Activated CD4-positive, alpha-beta memory T cell treated with anti-CD3 and anti-CD28 coated beads, Interleukin-2, amount 10 ng/mL, durations not matched to agents 7 days and 5 days (primary cell): Measurements from ENCODE around the gene SH3PXD2B. TPM values are rescaled to one million over a fixed set of nuclear protein-coding genes. Genes with fewer than 3 reads are reported as not detected.

Experiments used
- CTCF ChIA-PET: fragments of 350-600 bp; sonication (Branson Sonifier 250); formaldehyde crosslinking; loops from one replicate; lab custom pipeline; 2021; ENCODE audit warnings: antibody characterized with exemption, inconsistent platforms; lab: Charles Lee
- POLR2A ChIA-PET: fragments of 350-600 bp; sonication (Branson Sonifier 250); formaldehyde crosslinking; loops from one replicate; lab custom pipeline; 2021; ENCODE audit warnings: antibody characterized with exemption; lab: Charles Lee
- DNase-seq: peaks from one replicate; pipeline ENCODE4 v3.0.0-alpha.2; 2020
- H3K27ac Mint-ChIP-seq: one replicate; pipeline ENCODE4 v1.8.0; 2021; ENCODE audit warnings: mild to moderate bottlenecking, mixed read lengths
- H3K27me3 Mint-ChIP-seq: one replicate; pipeline ENCODE4 v1.8.0; 2021; ENCODE audit warnings: mixed read lengths
- H3K36me3 Mint-ChIP-seq: one replicate; pipeline ENCODE4 v1.8.0; 2021; ENCODE audit warnings: low read depth, mixed read lengths
- H3K4me1 Mint-ChIP-seq: one replicate; pipeline ENCODE4 v1.8.0; 2021; ENCODE audit warnings: mixed read lengths
- H3K4me3 Mint-ChIP-seq: one replicate; pipeline ENCODE4 v1.8.0; 2021; ENCODE audit warnings: mild to moderate bottlenecking, mixed read lengths
- H3K9me3 Mint-ChIP-seq: one replicate; pipeline ENCODE4 v1.8.0; 2021; ENCODE audit warnings: mixed read lengths
- total RNA-seq, 2 experiments: library from RNA; stranded (reverse); gene quantifications; one replicate each; pipeline ENCODE4 v1.2.3, GENCODE V29; 2021

The SH3PXD2B gene
- total RNA-seq, 2 experiments from 2014 or later: 0.25 TPM

GRCh38 chr5:172436078-172436878 lies 18.0 kb downstream of the SH3PXD2B start:
- H3K27me3 Mint-ChIP-seq: peaks cover 5% of the 10 kb centered on the region

GRCh38 chr5:172435362-172436077 lies 18.8 kb downstream of the SH3PXD2B start:
- ChIA-PET CTCF (no interaction called here), POLR2A (no interaction called here)
- Mint-ChIP-seq H3K9me3 (no peaks in the 10 kb centered on the region), H3K27me3 (peaks cover 5% of the 10 kb centered on the region), H3K4me1 (no peaks in the 10 kb centered on the region), H3K36me3 (no peaks in the 10 kb centered on the region), H3K27ac (no peak overlapping the region), H3K4me3 (no peak overlapping the region)
- no peak for DNase-seq

More at GRCh38 chr5:172436078-172436878, 18.0 kb downstream of the SH3PXD2B start:
- Mint-ChIP-seq H3K4me1 (no peaks in the 10 kb centered on the region), H3K27ac (no peak overlapping the region), H3K4me3 (no peak overlapping the region), H3K36me3 (no peaks in the 10 kb centered on the region), H3K9me3 (no peaks in the 10 kb centered on the region)
- CTCF ChIA-PET: interaction anchor here (0.9 kb wide), 1 partner anchor 261 kb away, joined by 3 read pairs; no protein-coding TSS in a partner anchor
- no peak for DNase-seq
- POLR2A ChIA-PET: no interaction called here

- no peak overlapping the region for H3K27ac Mint-ChIP-seq
- no peaks in the 10 kb centered on the region for H3K4me1 Mint-ChIP-seq
- no peak for DNase-seq
- no peak overlapping the region for H3K4me3 Mint-ChIP-seq
- H3K36me3 Mint-ChIP-seq: no peaks in the 10 kb centered on the region
- H3K27me3 Mint-ChIP-seq: peaks cover 5% of the 10 kb centered on the region
- ChIA-PET POLR2A (no interaction called here), CTCF (interaction anchor here (1.7 kb wide), 1 partner anchor 17 kb away, joined by 12 read pairs; no protein-coding TSS in a partner anchor)
- H3K9me3 Mint-ChIP-seq: no peaks in the 10 kb centered on the region
Measured at GRCh38 chr5:172434251-172434650, 20.1 kb downstream of the SH3PXD2B start.

DNA sequence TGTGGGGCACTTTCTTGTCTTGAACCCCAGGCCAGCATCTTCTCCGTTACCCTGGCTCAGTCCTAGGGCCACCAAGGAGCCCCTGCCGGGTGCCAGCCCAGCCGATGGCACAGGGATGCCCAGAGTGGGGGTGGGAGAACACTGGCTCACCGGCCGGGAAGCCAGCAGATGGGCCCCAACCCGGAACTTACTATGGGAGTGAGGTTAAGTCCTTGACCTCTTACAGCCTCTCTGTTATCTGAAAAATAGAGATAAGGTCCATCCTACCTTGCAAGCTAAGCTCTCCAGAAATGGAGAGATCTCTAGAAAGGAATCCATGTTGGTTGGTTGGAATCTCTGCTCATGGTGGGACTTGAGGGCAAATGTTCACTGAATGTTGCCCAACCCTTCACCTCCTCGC lies 20.8 kb downstream of the SH3PXD2B start:
- no peak for DNase-seq
- Mint-ChIP-seq H3K4me3 (no peak overlapping the region), H3K27me3 (peaks cover 5% of the 10 kb centered on the region), H3K27ac (no peak overlapping the region), H3K4me1 (no peaks in the 10 kb centered on the region), H3K36me3 (no peaks in the 10 kb centered on the region), H3K9me3 (no peaks in the 10 kb centered on the region)
- CTCF ChIA-PET: interaction anchor here (1.7 kb wide), 1 partner anchor 18 kb away, joined by 12 read pairs; no protein-coding TSS in a partner anchor
- POLR2A ChIA-PET: no interaction called here

GRCh38 chr5:172433071-172433470 lies 21.3 kb downstream of the SH3PXD2B start:
- Mint-ChIP-seq H3K9me3 (no peaks in the 10 kb centered on the region), H3K4me3 (no peak overlapping the region)
- POLR2A ChIA-PET: no interaction called here

GRCh38 chr5:172430354-172430753 lies 24.0 kb downstream of the SH3PXD2B start:
- ChIA-PET POLR2A (no interaction called here), CTCF (no interaction called here)
- no peaks in the 10 kb centered on the region for H3K36me3 Mint-ChIP-seq
- H3K9me3 Mint-ChIP-seq: no peaks in the 10 kb centered on the region
- DNase-seq: no peak
- peaks cover 11% of the 10 kb centered on the region for H3K27me3 Mint-ChIP-seq
- no peaks in the 10 kb centered on the region for H3K4me1 Mint-ChIP-seq
- H3K4me3 Mint-ChIP-seq: no peak overlapping the region
- H3K27ac Mint-ChIP-seq: no peak overlapping the region

More at GRCh38 chr5:172433071-172433470, 21.3 kb downstream of the SH3PXD2B start:
- no peak overlapping the region for H3K27ac Mint-ChIP-seq
- DNase-seq: no peak
- H3K36me3 Mint-ChIP-seq: no peaks in the 10 kb centered on the region
- H3K4me1 Mint-ChIP-seq: no peaks in the 10 kb centered on the region
- peaks cover 5% of the 10 kb centered on the region for H3K27me3 Mint-ChIP-seq
- CTCF ChIA-PET: interaction anchor here (1.7 kb wide), 1 partner anchor 18 kb away, joined by 12 read pairs; no protein-coding TSS in a partner anchor

DNA sequence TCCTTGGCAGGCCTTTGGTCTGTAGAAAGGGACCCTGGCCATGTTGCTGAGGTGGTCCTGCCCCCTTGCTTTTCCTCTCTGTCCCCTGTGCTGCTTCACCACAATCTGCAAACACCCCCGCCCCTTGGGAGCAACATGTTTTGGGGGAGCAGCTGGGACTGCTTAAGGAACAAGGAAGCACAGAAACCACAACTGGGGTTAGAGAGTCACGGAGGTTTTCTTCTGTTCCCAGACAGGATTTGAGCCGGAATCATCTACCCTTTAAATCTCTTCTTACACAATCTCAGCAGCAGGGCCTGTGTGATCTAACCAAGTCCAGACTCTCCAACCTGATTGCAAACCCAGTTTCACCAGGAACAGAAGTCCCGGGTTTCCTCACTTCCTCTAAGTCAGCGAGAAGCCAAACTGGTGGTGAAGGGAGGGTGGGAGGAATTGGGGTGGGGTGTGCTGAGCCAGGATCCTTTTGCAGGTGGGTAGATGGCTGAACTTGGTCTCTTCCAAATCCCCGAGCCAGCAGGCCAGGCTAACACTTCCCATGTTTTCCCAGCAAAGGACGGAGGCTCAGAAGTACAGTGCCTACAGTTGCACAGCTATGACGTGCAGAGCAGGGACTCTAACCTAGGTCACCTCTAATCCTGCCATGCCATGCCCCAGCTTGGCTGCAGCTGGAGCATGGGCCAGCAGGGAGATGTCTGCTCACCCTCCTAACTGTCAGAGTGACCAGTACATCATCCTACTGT lies 25.0 kb downstream of the SH3PXD2B start:
- H3K9me3 Mint-ChIP-seq: no peaks in the 10 kb centered on the region
- ChIA-PET CTCF (no interaction called here), POLR2A (no interaction called here)
- peaks cover 10% of the 10 kb centered on the region for H3K27me3 Mint-ChIP-seq
- no peaks in the 10 kb centered on the region for H3K36me3 Mint-ChIP-seq
- no peak for DNase-seq
- no peak overlapping the region for H3K4me3 Mint-ChIP-seq
- no peaks in the 10 kb centered on the region for H3K4me1 Mint-ChIP-seq
- no peak overlapping the region for H3K27ac Mint-ChIP-seq

DNA sequence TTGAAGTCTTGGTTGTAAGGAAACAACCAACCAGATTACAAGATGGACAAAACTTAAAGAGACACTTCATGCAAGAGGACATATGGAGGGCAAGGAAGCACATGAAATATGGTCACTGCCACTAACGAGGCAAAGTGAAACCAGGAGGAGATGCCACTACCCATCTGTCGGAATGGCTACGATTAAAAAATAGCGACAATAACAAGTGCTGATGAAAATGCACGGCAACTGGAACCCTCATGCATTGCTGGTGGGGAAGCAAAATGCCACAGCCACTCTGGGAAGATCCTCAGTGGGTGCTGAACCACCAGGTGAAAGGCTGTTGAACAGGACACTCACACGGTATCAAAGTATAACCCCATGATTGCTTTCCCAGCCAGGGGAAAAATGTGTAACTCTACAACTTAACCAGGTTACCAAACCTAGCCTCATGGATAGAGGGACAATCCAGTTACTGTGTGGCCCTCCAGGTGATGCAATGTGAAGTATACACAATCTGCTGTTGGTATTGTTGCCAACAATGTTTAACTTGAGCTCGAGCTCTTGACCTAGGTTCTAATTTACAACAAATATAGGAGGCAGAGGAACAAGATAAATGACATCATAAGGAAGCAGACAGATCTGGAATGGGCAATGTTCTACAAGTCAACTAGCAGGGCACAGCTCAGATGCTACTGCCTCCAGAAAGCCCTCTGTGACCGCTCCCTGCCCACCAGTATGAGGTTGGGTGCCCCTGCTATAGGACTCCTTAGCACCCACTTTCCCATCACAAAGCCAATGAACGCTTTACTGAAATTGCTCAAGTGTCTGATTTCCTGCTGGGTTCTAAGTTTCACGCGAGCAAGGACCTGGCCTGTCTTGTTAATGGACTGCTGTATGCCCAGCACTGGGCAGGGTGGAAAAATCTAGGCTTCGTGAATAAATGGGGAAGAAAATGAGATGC lies 25.8 kb downstream of the SH3PXD2B start:
- no peaks in the 10 kb centered on the region for H3K36me3 Mint-ChIP-seq
- H3K4me1 Mint-ChIP-seq: no peaks in the 10 kb centered on the region
- CTCF ChIA-PET: no interaction called here
- no peaks in the 10 kb centered on the region for H3K9me3 Mint-ChIP-seq
- no peak overlapping the region for H3K4me3 Mint-ChIP-seq
- POLR2A ChIA-PET: no interaction called here
- no peak for DNase-seq
- H3K27ac Mint-ChIP-seq: no peak overlapping the region
- H3K27me3 Mint-ChIP-seq: peaks cover 12% of the 10 kb centered on the region

DNA sequence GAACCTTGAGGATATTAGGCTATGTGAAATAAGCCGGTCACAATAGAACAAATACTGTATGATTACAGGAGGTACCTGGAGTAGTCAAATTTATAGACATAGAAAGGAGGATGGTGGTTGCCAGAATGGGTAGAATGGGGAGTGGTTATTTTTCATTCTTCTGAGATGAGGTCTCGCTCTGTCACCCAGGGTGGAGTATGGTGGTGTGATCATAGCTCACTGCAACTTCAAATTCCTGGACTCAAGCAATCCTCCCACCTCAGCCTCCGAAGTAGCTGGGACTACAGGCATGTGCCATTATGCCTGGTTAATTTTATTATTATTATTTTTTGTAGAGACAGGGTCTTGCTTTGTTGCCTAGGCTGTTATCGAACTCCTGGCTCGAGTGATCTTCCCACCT lies 27.1 kb downstream of the SH3PXD2B start:
- H3K4me1 Mint-ChIP-seq: no peaks in the 10 kb centered on the region
- peaks cover 11% of the 10 kb centered on the region for H3K27me3 Mint-ChIP-seq
- DNase-seq: no peak
- no peak overlapping the region for H3K4me3 Mint-ChIP-seq
- H3K27ac Mint-ChIP-seq: no peak overlapping the region
- POLR2A ChIA-PET: no interaction called here
- H3K9me3 Mint-ChIP-seq: no peaks in the 10 kb centered on the region
- no peaks in the 10 kb centered on the region for H3K36me3 Mint-ChIP-seq
- CTCF ChIA-PET: no interaction called here

GRCh38 chr5:172426086-172426485 lies 28.2 kb downstream of the SH3PXD2B start:
- Mint-ChIP-seq H3K9me3 (no peaks in the 10 kb centered on the region), H3K27ac (no peak overlapping the region), H3K27me3 (peaks cover 11% of the 10 kb centered on the region), H3K36me3 (no peaks in the 10 kb centered on the region), H3K4me3 (no peak overlapping the region), H3K4me1 (no peaks in the 10 kb centered on the region)
- DNase-seq: no peak
- CTCF ChIA-PET: no interaction called here
- POLR2A ChIA-PET: no interaction called here

DNA sequence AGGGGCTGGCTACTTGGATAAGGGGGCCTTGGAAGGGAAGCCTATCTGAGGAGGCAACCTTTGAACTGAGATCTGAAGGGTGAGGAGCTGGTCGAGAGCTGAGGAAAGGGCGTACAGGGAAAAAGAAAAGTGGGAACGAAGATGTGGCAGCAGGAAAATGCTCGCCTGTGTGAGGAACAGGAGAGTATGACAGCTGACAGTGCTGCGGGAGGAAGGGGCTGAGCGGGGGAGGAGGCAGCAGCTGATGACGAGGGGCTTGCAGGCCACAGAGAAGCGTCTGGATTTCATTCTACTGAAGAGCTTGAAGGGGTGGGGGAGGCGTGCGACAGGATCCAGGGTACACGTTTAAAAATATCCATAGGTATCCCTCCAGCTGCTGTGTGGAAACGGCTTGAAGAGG lies 28.9 kb downstream of the SH3PXD2B start:
- Mint-ChIP-seq H3K4me3 (no peak overlapping the region), H3K36me3 (no peaks in the 10 kb centered on the region), H3K27me3 (peaks cover 11% of the 10 kb centered on the region), H3K27ac (no peak overlapping the region), H3K9me3 (no peaks in the 10 kb centered on the region), H3K4me1 (peaks cover 5% of the 10 kb centered on the region)
- ChIA-PET CTCF (no interaction called here), POLR2A (no interaction called here)
- no peak for DNase-seq

GRCh38 chr5:172424808-172425207 lies 29.5 kb downstream of the SH3PXD2B start:
- H3K4me1 Mint-ChIP-seq: peaks cover 10% of the 10 kb centered on the region
- H3K27ac Mint-ChIP-seq: no peak overlapping the region
- no peaks in the 10 kb centered on the region for H3K36me3 Mint-ChIP-seq
- ChIA-PET POLR2A (no interaction called here), CTCF (interaction anchor here (1.6 kb wide), 1 partner anchor 25 kb away, joined by 3 read pairs; no protein-coding TSS in a partner anchor)
- DNase-seq: no peak
- no peak overlapping the region for H3K4me3 Mint-ChIP-seq
- H3K27me3 Mint-ChIP-seq: peaks cover 11% of the 10 kb centered on the region
- H3K9me3 Mint-ChIP-seq: no peaks in the 10 kb centered on the region
